Measurements from ENCODE around the gene CPNE2.
"Not testable (repeated sequence)": the region's sequence is repeated elsewhere in the genome, so short reads cannot be mapped to it uniquely, and the experiment has no call there.

Gene CPNE2

DNA sequence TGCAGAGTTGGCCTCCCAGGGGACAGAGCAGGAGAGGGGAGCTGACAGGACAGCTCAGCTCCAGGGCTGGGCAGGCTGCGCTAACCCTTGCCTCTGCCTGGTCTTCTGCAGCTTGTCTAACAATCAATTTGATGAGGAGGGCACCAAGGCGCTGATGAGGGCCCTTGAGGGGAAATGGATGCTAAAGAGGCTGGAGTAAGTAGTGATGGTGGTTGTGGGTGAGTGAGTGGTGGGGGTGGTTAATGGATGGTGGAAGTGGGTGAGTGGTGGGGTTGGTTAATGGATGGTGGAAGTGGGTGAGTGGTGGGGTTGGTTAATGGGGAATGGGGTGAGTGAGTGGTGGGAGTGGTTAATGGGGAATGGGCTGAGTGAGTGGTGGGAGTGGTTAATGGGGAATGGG is 22.0 kb upstream of the CPNE2 start:
- DNase-seq = no peak

- not testable (repeated sequence) for DNase-seq
These were observed 21.2 kb upstream of the CPNE2 start for GRCh38 chr16:57071081-57071732.

DNA sequence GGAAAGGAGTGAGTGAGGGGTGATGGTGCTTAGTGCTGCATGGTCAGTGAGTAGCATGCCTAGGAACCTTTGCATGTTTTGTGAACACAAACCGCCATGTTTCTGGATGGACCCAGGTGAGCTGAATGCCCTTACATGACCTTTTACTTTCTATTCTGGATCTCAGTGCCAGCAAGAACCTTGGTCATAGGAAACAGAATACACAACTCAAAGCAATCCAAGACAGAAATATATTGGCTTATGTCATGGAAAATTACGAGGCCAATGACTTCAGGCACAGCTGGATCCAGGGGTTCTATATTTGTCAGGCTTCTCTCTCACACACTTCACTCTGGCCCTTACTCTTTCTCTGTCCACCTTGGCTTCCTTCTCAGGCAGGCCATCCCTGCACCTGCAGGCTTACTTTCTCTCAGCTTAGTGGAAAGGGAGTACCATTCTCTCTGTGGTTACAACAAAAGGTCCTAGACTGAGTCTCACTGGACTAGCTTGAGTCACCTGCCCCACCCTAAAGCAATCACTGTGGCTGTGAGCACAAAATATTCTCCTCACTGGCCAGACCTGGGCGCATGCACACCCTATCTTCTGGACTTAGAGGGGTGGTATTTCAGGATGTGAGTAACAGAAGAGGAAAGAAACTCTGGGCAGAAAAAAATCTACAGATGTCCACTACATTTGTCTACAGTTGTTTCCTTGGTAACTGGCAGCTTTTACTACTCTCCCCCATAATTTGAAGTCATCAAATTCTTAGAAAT is 20.4 kb upstream of the CPNE2 start:
- no peak for DNase-seq

GRCh38 chr16:57072616-57073275 is 19.6 kb upstream of the CPNE2 start:
- DNase-seq = no peak

DNA sequence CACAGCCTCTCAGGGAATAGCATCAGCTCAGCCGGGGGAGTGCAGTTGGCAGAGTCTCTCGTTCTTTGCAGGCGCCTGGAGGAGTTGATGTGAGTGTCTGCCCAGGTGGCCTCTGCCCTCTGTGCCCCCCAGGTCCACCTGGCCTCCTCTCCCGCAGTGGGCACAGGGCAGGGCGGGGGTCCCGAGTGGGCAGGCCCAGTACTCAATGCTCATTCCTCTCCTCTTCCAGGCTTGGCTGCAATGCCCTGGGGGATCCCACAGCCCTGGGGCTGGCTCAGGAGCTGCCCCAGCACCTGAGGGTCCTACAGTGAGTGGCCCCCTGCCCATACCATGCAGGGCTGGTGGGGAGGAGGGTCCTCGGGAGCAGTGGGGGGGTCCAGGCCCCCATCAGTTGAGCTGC is 14.7 kb upstream of the CPNE2 start:
- no peak for DNase-seq

GRCh38 chr16:57081744-57082143 is 10.6 kb upstream of the CPNE2 start:
- DNase-seq = no peak

DNA sequence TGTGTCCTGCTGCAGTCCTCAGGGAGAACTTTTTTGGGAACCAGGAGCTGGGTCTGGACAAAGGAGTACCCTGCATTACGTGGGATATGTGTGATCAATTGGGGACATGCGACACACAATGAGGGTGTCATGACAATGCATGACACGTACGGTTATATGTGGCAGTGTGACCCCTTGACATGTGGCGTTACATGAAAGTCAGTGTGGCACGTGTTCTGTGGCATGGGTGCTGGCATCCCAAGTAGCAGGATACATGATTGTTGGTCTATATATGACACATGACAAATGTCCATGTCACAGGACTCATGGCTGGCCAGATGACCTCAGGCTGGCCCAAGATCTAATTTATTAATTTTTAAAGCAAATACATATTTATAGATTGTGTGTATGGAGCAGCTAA is 9.7 kb upstream of the CPNE2 start:
- DNase-seq = no peak

DNA sequence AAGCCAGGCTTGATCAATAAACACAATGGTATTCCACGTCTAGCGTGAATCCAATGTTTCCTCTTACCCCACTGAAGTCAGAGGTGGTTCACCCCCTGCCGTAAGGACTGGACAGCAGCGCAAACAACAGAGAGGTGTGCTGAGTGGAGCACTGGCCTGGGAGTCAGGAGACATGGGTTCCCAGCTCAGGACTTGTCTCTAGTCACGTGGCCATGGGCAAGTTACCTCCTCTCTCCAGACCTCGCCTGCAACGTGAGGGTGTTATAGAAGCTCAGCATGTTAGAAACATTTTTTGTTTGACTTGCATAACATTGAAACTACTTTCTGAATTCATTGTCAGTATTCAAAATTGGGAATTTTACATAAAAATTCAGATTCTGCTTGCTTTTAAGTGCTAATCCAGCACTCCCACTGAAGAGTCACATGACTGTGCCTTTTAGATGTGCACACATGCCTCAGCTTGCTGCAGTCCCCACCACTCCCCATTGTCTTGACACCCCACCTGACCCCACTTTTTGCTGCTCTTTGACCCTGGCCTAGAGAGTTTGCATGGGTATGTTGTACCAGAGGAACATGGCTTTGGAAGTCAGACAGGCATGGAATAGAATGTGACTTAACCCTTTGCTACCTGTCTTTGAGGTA is 8.8 kb upstream of the CPNE2 start:
- DNase-seq = no peak

DNA sequence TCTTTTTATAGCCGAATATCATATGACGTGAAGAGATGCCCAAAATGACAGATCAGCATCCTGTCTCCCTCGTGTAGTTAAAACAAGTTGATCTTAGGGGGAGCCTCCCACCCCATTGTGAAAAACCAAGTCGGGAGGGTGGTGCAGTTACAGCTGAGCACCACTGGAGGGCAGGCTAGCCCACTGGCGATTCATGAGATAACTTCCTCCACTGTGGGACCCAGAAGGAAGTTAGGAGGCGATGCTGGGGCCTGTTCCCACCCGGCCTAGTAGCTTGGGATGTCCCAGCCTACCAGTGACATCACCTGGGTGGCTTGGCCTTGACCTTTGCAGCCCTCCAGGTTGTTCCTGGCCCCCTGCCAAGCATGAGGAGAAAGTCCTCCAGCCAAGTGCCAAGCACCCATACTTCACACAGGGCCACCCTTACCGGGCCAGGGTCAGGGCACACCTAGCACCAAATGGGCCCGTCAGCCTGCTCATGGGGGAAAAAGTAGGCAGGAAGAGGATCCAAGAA is 8.1 kb upstream of the CPNE2 start:
- DNase-seq = peak; percentile 13

DNA sequence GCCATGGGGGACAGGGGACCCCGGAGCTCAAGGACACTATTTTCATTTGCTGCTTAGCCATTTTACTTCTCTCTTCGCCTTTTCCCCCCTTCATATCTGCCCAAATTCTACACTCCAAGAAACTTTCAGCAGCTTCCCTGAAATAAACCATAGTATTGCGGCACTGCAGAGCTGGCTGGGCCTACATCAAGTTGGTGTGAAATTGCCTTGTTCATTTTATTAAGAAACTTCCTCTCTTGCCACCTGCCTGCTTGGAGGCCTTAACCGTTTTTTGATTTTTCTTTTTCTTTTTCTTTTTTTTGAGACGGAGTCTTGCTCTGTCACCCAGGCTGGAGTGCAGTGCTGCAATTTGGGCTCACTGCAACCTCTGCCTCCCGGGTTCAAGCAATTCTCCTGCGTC is 7.4 kb upstream of the CPNE2 start:
- no peak for DNase-seq

- no peak for DNase-seq
These were observed 5.4 kb upstream of the CPNE2 start for GRCh38 chr16:57087003-57087402.

DNA sequence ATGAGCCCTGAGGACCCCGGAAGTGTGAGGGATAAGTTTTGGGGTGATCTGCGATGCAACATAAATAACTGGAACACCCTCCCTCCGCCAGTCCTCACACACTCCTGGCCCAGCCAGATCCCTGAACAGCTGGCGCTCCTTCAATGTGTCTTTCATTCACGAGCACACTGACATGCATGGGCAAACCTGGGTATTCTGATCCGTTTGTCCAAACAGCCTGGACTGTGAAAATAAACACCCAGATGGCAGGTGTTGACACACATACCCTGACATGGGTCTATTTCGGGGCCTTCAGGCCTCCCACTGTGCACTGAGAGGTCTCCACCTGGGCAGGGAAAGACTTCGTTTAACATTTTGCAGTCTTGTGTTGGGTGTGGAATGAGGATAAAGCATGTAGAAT is 3.0 kb upstream of the CPNE2 start:
- no peak for DNase-seq

DNA sequence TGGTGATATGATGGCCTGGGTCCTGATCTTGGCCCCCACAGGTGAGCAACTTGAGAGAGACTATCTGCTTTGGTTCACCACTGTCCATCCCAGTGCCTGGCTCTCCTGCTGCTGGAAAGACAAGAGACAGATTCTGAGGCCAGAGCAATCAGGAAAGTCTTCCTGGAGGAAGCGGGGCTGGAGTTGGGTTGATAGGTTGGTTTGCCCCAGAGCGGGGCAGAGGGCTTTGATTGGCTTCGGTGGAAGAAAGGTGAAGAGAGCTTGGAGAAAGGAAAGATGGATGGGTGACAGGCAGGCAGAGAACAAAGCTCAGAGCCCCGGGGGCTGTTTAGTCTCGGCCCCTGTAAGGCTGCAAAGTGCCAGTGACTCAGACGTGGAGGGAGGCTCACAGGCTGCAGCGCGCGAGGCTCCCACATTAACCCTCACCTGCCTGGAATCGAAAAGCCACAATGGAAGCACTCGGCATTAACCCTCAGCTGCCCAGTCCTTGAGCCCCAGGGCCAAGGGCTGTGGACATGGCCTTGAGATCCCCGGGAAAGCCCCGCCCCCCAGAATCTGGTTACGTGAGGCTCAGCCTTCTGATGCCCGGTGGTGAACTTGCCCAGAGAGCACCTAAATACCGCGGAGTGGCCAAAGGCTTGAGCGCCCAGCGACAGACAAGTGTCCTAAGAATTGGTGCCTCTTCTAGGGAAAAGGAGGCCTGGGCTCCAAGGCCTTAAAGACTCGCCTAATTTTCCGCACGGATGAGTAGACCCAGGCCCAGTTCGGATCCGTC is 996 bp upstream of the CPNE2 start:
- no peak for DNase-seq

DNA sequence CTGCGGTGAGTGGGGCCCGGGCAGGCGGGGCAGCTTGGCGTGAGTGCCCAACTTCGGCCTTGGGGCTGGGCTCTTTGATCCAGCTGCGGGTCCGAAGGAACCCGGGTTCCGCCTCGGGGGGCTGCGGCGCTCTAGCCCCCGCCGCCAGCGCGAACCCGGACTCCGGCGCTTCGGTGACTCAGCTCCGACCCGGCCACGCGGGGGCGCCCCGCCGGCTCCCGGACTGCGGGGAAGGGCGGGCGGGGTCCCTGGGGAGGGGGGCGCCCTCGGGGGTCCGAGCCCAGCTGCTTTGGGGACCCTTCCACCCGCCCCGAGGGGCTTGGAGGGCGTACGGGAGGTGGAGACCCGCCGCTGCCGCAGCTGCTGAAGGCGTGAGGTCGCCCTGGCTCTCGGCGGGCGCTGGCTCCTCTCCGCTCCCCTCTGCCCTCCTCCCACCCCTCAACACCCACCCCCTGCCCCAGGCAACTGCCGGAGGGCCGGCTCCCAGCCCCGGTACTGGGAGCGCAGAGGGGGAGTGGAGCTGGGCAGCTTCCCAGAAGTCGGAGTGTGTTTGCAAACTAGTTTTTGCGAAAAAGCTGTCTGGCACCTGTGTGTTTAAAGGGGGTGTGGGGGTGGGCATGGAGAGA is 516 bp downstream of the CPNE2 start:
- no peak for DNase-seq

DNA sequence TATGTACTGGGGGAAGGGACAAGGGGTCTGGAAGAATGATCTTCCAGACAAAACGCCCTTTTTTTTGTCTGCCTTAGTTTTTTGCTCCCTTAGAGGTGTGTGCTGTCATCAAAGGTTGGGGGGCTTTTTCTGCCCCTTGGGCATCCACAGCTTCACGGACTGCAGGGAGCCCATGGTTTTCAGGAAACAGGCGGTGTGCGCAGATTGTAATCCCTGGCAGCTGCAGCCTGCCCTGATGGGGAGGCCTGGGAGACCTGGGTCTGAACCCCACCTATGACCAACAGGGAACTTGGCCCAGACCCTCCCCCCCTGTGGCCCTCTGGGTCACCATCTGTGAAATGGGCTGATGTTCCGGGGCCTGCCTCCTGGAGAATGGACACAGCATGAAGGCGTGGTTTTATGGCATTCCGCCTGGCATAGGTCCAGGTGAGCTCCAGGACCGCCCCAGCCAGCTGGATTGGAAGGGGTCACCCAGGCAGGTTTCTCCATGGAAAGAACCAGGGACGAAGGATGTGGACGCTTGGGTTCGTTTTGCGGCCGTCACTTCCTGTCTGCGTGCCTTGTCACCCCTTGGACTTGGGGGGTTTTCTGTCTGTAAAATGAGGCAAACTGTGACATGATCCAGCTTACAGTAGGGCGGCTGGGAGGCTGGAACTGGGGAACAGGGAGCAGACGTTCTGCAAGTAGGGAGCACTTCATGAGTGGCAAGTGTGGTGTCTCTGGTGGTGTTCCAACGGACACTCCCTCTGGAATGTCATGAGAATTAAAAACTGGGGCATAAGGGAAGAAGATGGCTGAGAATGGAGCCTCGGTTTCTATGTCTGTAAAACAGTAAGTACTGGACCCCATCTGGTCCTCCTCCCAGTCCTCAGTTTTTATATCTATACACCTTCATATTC is 1.5 kb downstream of the CPNE2 start:
- DNase-seq = no peak

DNA sequence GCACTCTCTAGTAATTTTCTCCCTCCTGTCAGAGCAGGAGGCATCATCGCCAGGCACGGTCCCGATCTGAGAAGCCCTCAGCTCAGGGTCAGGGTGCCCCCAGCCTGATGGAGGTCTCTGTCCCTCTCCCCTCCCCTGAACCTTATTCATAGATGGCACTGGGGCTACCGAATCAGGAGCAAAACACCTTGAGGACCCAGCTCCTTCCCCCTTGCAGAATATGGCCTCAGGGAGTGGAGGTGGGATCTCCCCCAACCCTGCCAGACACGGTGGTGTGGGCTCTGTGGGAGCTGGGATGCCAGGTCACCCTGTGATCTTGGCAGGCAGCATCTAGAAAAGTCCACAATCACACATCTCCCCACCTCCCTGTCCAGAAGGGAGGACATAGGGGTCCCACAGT is 2.5 kb downstream of the CPNE2 start:
- no peak for DNase-seq

DNA sequence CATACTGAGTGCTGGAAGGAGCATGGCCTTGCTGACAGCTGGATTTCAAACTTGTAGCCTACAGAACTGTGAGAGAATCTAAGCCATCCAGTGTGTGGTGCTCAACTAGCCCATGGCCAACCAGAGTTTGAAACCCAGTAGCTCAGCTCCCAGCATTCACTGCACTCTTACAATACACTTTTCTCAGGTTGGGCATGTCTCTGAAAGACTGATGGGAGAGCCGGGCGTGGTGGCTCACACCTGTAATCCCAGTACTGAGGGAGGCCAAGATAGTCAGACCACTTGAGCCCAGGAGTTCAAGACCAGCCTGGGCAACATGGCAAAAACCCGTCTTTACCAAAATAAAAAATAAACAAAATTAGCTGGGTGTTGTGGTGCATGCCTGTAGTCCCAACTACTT is 3.8 kb downstream of the CPNE2 start:
- DNase-seq = no peak

- DNase-seq = no peak
These were observed 4.4 kb downstream of the CPNE2 start for GRCh38 chr16:57096793-57097192.

DNA sequence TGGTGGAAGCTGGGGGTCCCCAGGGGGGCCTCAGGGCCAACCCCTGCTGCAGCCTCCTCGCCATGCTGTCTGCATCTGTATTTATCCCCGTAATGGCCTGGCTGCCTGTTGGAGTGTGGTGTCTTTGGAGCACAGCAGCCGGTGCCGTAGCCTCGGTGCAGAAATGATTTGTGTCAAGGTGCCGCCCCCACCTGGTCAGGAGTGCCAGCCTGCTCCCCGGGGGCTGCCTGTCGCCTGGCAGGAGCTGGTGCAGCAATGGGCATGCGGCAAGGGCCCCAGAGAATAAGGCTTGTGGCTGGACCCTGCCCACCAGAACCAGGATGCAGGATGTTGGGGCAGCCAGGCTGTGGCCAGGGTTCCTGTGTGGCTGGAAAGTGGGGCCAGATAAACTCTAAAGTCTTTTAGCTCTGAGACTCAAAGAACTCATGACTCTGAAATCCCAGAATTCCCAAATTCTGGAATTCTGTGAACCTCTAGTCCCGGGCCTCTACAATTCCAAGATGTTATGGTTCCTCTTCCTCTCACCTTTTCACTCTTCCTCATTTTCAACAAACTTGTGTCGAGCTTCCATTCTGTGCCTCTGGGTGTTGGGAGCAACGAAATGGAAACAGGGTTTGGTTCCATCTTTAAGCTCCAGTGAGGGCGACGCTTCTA is 5.9 kb downstream of the CPNE2 start:
- no peak for DNase-seq

DNA sequence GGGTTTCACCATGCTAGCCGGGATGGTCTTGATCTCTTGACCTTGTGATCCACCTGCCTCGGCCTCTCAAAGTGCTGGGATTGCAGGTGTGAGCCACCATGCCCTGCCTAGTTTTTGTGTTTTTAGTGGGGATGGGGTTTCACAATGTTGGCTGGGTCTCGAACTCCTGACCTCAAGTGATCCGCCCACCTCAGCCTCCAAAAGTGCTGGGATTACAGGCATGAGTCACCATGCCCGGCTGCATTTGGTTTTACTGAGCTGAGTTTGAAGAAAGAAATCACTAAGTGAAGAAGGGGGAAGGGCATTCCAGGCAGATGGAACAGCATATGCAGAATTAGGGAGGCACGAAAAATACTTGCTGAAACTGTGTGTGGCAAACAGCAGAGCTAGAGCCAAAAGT is 7.6 kb downstream of the CPNE2 start:
- not testable (repeated sequence) for DNase-seq

DNA sequence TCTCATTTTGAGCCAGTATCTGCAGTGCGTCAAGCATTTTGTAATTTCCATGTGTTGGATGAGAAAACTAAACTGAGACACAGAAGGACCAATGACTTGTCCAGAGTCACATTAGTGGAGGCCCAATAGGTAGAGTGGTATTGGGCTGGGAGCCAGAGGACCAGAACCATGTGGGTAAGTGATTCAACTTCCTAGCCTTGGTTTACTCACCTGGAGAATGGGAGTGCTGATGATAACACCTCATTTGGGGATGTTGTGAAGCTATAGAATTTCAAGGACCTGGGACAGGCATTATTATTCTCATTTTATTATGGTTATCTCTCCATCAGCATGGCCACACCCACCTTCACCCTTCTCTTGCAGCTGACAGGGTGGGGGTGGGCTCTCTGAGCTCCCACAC is 8.1 kb downstream of the CPNE2 start:
- DNase-seq = no peak
